GM18499 (cell line): ENCODE measurements around the gene NLN.
"Not testable (repeated sequence)": the region's sequence is repeated elsewhere in the genome, so short reads cannot be mapped to it uniquely, and the experiment has no call there.

ENCODE experiments used
- ATAC-seq: cut with Tn5 transposase; IDR thresholded peaks from one replicate; pipeline ENCODE4 v1.9.1; 2021; ENCODE audit warnings: moderate number of reproducible peaks; ENCODE audit not compliant: insufficient read depth, unreplicated experiment

Gene NLN

GRCh38 chr5:65825408-65826328, 103.7 kb downstream of the NLN start:
- no peak for ATAC-seq

- no peak for ATAC-seq
Observed at GRCh38 chr5:65828022-65828896, 106.3 kb downstream of the NLN start.

DNA sequence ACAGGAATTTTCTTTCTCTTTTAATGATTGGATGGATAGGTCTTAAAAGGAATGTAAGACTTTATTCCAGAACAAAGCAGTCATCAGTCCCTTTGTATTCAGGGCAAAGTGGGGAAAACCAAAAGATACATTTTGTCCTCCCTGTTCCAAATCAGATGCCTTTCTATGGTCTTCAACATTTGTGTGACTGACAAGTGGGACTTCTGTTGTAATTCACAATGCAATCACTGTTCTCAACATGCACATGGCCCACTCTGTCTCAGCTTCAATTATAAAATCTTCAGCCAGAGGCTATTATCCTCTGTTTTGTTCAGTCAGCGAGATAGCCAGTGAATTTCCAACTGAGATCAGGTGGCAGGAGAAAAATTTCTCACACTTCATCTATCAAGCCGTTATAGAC, 108.9 kb downstream of the NLN start:
- ATAC-seq = no peak

GRCh38 chr5:65831276-65831675, 109.3 kb downstream of the NLN start:
- ATAC-seq = no peak

DNA sequence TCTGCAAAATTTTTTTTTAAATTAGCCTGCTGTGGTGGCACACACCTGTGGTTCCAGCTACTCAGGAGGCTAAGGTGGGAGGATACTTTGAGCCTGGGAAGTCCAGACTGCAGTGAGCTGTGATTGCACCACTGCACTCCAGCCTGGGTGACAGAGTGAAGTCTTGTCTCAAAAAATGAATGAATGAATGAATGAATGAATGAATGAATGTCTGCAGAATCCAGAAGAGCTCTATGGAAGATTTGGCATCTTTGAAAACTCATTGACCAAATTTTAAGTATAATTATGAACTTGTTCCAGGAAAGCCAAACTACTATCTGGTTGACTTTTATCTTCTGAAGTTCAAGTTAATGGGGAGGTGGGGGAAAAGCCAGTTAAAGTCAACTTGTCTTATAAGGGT, 110.1 kb downstream of the NLN start:
- ATAC-seq = no peak

DNA sequence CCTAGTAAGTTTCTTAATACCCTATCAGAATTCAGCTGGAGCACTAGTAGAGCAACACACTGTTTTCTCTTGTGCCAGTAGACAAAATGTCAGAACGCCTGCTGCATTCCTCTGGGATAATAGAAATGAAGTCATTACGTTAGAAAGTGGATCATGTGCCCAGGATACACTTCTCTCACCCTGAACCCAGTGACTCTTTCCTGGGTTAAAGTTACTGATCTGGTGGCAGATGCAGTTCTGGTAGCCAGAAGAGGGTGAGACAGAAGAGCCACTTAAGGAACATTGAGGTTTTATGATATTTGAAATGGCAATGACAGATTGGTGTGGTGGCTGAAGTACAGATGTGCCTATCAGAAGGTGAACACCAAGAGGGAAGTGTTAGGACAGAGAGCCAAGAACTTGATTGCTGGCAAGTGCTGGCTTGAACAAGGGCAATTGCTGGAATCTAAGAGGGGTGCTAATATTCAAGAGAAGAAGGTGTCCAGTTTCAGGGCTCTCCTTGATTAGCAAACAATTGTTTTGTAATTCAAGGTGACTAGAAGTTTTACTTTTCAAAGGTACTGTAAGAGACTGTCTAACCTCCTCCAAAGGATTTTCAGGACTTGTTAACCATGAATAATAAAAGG, 110.7 kb downstream of the NLN start:
- ATAC-seq = no peak

- no peak for ATAC-seq
Observed at GRCh38 chr5:65833780-65834179, 111.8 kb downstream of the NLN start.

DNA sequence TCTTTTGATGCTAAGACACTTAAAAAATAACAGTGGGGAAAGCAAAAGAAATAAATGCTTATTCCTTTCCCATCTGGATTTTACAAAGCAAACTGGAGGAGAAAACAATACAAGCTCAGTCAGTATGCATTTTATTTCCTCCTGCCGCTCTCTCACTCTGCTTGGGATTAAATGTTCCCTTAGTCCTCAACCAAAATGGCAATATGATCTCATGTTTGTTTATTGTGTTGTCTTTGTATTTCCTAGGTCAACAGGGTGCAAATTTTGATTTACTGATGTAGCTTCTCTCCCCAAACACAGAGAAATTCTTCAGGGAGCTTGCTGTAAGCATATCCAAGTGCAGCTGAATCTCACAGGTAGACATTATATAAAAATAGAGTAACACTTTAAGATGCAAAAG, 112.3 kb downstream of the NLN start:
- ATAC-seq = no peak

- no peak for ATAC-seq
Observed at GRCh38 chr5:65835191-65835590, 113.2 kb downstream of the NLN start.

DNA sequence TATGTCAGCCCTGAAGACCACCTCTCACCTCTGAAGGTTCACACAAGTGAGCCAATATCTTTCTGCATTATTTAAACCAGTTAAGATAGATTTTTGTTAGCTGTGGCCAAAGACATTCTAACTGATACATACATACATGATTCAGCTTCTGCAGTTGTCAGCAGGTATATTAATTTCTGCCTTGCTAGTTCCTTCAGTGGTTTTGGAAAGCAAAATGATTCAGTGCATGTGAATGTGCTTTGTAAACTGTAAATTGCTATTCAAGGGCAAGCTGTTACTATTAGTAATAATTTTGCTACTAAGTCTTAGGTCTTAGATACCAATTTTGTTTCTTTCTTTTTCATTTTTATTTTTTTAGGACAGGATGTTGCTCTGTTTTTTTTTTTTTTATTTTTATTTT, 115.1 kb downstream of the NLN start:
- no peak for ATAC-seq

- not testable (repeated sequence) for ATAC-seq
Observed at GRCh38 chr5:65839170-65839569, 117.2 kb downstream of the NLN start.

DNA sequence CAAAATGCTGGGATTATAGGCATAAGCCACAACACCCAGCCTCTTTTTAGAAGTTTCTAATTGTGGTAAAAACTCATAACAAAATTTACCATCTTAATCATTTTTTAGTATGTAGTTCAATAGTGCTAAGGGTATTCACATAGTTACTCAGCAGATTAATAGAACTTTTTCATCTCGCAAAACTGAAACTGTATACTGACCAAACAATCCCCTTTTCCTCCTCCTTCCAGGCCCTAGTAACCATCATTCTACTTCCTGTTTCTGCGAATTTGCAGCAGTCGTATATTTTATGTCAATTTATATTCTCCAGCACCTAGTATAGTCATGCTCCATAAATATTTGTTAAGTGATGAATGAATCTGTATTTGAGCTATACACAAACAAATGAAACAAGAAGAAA, 118.1 kb downstream of the NLN start:
- ATAC-seq = no peak

- ATAC-seq = not testable (repeated sequence)
Observed at GRCh38 chr5:65844763-65845162, 122.8 kb downstream of the NLN start.

GRCh38 chr5:65846101-65846500, 124.1 kb downstream of the NLN start:
- no peak for ATAC-seq

DNA sequence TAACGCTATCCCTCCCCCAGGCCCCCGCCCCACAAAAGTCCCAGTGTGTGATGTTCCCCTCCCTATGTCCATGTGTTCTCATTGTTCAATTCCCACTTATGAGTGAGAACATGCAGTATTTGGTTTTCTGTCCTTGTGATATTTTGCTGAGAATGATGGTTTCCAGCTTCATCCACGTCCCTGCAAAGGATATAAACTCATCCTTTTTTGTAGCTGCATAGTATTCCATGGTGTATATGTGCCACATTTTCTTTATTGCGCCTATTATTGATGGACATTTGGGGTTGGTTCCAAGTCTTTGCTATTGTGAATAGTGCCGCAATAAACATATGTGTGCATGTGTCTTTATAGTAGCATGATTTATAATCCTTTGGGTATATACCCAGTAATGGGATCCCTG, 125.0 kb downstream of the NLN start:
- not testable (repeated sequence) for ATAC-seq

DNA sequence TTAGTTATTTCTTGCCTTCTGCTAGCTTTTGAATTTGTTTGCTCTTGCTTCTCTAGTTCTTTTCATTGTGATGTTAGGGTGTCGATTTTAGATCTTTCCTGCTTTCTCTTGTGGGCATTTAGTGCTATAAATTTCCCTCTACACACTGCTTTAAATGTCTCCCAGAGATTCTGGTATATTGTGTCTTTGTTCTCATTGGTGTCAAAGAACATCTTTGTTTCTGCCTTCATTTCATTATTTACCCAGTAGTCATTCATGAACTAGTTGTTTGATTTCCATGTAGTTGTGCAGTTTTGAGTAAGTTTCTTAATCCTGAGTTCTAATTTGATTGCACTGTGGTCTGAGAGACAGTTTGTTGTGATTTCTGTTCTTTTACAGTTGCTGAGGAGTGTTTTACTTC, 127.9 kb downstream of the NLN start:
- not testable (repeated sequence) for ATAC-seq

GRCh38 chr5:65854925-65855324, 132.9 kb downstream of the NLN start:
- ATAC-seq = no peak

- no peak for ATAC-seq
Observed at GRCh38 chr5:65855766-65856315, 133.8 kb downstream of the NLN start.

- no peak for ATAC-seq
Observed at GRCh38 chr5:65856520-65856919, 134.5 kb downstream of the NLN start.

DNA sequence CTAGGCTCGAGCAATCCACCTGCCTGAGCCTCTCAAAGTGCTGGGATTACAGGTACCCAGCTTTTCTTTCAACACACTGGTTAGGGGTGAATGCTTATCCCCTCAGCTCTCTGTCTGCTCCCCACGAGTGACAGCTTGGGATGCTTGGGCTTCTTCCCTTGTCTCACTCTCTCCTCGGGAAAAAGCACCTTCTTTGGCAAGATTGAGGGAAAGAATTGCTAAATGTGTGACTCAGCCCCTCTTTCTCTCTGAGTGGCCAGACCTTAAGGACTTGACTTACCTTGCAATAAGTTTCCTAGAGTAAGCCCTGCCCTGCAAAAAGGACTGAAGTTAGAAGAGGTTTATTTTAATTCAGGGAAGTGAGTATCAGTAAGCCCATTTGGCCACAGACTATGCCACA, 136.3 kb downstream of the NLN start:
- no peak for ATAC-seq
